Measurements from ENCODE around the gene SLC36A2. TPM values are rescaled to one million over a fixed set of nuclear protein-coding genes. Genes with fewer than 3 reads are reported as not detected.

SLC36A2 gene
- total RNA-seq, 1 experiment from 2014 or later, result not detected

GRCh38 chr5:151340004-151340403 lies 7.4 kb downstream of the SLC36A2 start:
- Histone ChIP-seq H3K4me3 (ENCODE audit: low read depth, low read length, poor library complexity, severe bottlenecking) (no peak overlapping the region), H3K27me3 (replicated peaks; ENCODE audit: insufficient read depth, low read depth, low read length, poor library complexity) (peaks cover 55% of the 10 kb centered on the region), H3K9me3 (ENCODE audit: low read depth, low read length, poor library complexity, severe bottlenecking) (no peaks in the 10 kb centered on the region), H3K36me3 (ENCODE audit: insufficient read depth, low read length, poor library complexity, severe bottlenecking) (no peaks in the 10 kb centered on the region), H3K27ac (ENCODE audit: low read depth, low read length, poor library complexity, severe bottlenecking) (no peak overlapping the region), H3K4me1 (ENCODE audit: insufficient read depth, low read length, poor library complexity, severe bottlenecking) (no peaks in the 10 kb centered on the region)
- CTCF ChIA-PET, result no interaction called here
- POLR2A ChIA-PET (ENCODE audit: low non-redundant PET), result no interaction called here
- intact Hi-C loops (cut with micrococcal nuclease; ENCODE audit: unreplicated experiment), result no loop called here
- DNase-seq (ENCODE audit: low spot score), result no peak
- BruUV-seq (replicated peaks), result no TSS peak
- no peak for TF ChIP-seq EZH2 (IDR thresholded peaks at IDR 0.05; ENCODE audit: borderline replicate concordance, low read depth, low read length, poor library complexity, severe bottlenecking)
- TF ChIP-seq CTCF (conservative IDR thresholded peaks at IDR 0.05; ENCODE audit: low read depth, low read length), result no peak

DNA sequence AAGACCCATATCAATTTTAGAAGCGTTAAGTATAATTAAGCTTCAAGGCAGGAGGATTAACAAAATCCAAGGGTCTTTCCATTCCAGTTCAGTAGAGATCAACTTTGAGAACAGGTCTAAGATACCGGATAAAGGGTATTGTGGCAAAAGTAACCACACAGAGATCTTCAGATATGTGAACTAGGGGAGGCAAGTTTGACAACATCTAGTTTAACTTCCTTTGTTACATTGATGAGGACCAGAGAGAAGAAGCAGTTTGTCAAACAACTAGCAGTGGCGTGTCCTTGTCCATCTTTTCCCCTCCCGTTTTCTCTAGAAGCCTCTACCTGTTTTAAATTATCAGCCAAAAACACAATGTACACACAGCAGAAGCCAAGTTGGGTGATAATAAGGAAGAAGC lies 8.6 kb downstream of the SLC36A2 start:
- BruUV-seq (replicated peaks), result no TSS peak

GRCh38 chr5:151332857-151333256 lies 14.5 kb downstream of the SLC36A2 start:
- Histone ChIP-seq H3K4me3 (ENCODE audit: low read depth, low read length, poor library complexity, severe bottlenecking) (no peak overlapping the region), H3K27me3 (replicated peaks; ENCODE audit: insufficient read depth, low read depth, low read length, poor library complexity) (peaks cover under 1% of the 10 kb centered on the region), H3K36me3 (ENCODE audit: insufficient read depth, low read length, poor library complexity, severe bottlenecking) (no peaks in the 10 kb centered on the region), H3K27ac (ENCODE audit: low read depth, low read length, poor library complexity, severe bottlenecking) (no peak overlapping the region), H3K4me1 (ENCODE audit: insufficient read depth, low read length, poor library complexity, severe bottlenecking) (no peaks in the 10 kb centered on the region), H3K9me3 (ENCODE audit: low read depth, low read length, poor library complexity, severe bottlenecking) (no peaks in the 10 kb centered on the region)
- ChIA-PET POLR2A (ENCODE audit: low non-redundant PET) (no interaction called here), CTCF (no interaction called here)
- no TSS peak for BruUV-seq (replicated peaks)
- TF ChIP-seq CTCF (conservative IDR thresholded peaks at IDR 0.05; ENCODE audit: low read depth, low read length), result no peak
- no peak for TF ChIP-seq EZH2 (IDR thresholded peaks at IDR 0.05; ENCODE audit: borderline replicate concordance, low read depth, low read length, poor library complexity, severe bottlenecking)
- DNase-seq (ENCODE audit: low spot score), result no peak
- intact Hi-C loops (cut with micrococcal nuclease; ENCODE audit: unreplicated experiment), result no loop called here

More for the DNA sequence above, 8.6 kb downstream of the SLC36A2 start:
- POLR2A ChIA-PET (ENCODE audit: low non-redundant PET), result no interaction called here
- no peak for DNase-seq (ENCODE audit: low spot score)
- CTCF ChIA-PET, result no interaction called here
- H3K9me3 ChIP-seq (ENCODE audit: low read depth, low read length, poor library complexity, severe bottlenecking), result no peaks in the 10 kb centered on the region
- TF ChIP-seq CTCF (conservative IDR thresholded peaks at IDR 0.05; ENCODE audit: low read depth, low read length), result no peak
- TF ChIP-seq EZH2 (IDR thresholded peaks at IDR 0.05; ENCODE audit: borderline replicate concordance, low read depth, low read length, poor library complexity, severe bottlenecking), result no peak
- H3K4me3 ChIP-seq (ENCODE audit: low read depth, low read length, poor library complexity, severe bottlenecking), result no peak overlapping the region
- intact Hi-C loops (cut with micrococcal nuclease; ENCODE audit: unreplicated experiment), result no loop called here
- peaks cover 46% of the 10 kb centered on the region for H3K27me3 ChIP-seq (replicated peaks; ENCODE audit: insufficient read depth, low read depth, low read length, poor library complexity)
- H3K4me1 ChIP-seq (ENCODE audit: insufficient read depth, low read length, poor library complexity, severe bottlenecking), result no peaks in the 10 kb centered on the region
- H3K27ac ChIP-seq (ENCODE audit: low read depth, low read length, poor library complexity, severe bottlenecking), result no peak overlapping the region
- H3K36me3 ChIP-seq (ENCODE audit: insufficient read depth, low read length, poor library complexity, severe bottlenecking), result no peaks in the 10 kb centered on the region

Measured in A673 (cell line).